ENCODE data around the gene RBM17. TPM values are rescaled to one million over a fixed set of nuclear protein-coding genes. Genes with fewer than 3 reads are reported as not detected.
"Not testable (repeated sequence)": the region's sequence is repeated elsewhere in the genome, so short reads cannot be mapped to it uniquely, and the experiment has no call there.

RBM17 gene
- total RNA-seq, 1 experiment from 2014 or later: 39.7 TPM

DNA sequence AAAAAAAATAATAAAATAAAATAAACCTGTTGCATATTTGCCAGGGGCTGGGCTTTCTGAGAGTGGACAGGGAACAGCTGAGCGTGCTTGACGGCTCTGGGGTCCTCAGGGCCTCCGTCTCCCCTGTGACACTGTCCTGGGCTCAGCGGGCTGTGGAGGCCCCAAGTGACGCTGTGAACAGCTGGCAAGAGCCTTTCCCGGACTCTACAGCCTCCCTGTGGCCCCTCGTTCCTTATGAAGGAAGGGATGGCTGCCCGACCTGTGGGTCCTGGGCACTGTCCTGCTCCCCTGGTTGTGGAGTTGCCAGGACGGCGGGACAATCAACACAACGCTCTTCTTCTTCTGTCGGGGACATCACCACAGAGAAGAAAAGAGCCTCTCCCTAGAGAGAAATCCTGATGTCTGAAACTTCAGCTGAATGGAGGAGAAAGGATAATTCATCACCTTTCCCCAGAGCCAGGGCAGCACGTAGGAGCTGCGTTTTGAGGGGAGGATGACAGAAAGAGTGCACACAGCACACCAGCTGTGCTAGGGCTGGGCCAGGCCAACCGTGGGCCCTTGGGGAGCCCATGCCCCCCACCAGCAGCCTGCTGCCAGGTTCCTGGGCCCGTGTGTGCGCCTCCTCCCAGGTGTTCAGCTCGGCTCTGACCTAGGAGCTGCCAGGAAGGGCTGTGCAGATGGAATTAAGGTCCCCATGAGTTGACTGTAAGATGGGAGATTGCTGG, 45.4 kb downstream of the RBM17 start:
- DNase-seq (ENCODE audit: low read depth): no peak

DNA sequence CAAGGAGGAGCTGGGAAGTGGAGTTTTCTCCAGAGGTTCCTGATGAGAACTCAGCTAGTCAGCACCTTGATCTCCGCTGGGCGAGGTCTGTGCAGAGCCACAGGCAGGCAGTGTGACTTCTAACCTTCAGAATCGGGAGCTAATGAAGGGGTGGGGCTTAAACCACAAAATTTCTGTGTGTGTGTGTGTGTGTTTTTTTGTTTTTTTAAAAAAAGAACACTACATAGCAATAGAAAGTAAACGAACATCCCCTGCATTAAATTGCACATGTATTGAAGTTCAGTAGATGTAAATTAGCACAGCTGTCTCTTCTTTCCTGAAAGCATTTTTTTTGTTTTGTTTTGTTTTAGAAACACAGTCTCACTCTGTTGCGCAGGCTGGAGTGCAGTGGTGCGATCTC, 46.2 kb downstream of the RBM17 start:
- no peak for DNase-seq (ENCODE audit: low read depth)

DNA sequence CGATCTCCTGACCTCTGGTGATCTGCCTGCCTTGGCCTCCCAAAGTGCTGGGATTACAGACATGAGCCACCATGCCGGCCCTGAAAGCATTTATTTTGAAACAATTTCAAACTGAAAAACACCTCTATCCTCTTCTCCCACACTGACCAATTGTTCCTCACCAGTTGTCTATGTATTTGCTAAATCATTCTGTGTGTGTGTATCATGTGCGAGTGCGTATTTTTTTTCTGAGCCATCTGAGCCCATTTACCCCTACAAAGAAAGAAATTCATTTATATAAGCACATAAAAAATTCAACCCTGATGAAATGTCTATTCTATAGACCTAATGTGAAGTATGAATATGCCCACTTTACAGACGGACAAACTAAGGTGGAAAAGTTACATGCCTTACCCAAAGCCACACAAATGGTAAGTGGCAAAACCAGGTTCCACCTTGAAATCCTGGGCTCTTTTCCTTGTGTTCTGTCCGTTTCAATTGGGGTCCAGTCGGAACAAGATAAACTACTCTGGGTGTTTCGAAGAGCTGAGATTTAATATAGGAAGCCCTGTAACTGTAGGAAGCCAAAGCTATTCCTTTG, 46.8 kb downstream of the RBM17 start:
- no peak for DNase-seq (ENCODE audit: low read depth)

DNA sequence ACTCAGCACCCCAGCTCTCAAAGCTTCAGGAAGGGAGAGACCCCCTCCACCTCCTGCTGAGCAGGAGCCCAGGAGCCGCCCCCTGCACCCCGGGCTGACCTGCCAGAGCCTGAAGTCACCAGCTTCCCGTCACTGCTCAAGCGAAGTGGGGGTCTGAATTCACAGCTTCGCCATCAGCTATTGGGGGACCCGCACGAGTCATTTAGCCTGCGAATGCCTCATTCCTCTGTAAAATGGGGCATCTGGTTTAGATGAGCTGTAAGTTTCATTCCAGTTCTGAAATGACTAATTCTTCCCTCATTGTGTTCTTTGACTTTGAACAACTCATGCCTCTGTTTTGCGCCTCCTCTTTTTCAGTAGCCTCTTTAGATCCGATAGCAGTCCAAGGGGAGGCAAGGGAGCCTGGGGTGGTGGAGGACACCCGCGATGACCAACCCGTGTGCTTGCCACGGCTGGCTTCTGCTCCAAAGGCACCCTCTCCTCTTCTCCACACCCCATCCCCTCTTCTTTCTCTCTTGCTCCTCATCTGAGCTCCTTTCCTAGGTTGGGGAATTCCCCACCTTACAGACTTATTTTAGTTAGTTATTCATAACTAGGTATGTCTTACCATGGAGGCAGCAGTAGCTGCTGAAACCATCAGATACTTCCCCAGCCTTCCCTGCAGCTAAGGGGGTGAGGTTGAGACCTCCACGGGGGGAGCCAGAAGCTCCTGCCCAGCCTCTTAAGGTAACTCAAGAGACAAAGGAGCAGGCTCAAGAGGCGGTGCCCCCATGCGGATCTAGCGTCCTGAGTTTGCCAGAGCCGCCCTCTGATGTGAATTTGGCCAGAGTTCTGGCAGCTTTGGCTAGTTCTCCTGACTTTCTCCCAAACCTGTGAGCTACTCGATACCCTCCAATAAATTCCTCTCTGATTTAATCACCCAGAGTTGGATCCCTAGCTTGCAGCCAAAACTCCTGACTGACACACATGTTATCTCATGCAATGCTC, 47.7 kb downstream of the RBM17 start:
- DNase-seq (ENCODE audit: low read depth): peak; percentile 63

DNA sequence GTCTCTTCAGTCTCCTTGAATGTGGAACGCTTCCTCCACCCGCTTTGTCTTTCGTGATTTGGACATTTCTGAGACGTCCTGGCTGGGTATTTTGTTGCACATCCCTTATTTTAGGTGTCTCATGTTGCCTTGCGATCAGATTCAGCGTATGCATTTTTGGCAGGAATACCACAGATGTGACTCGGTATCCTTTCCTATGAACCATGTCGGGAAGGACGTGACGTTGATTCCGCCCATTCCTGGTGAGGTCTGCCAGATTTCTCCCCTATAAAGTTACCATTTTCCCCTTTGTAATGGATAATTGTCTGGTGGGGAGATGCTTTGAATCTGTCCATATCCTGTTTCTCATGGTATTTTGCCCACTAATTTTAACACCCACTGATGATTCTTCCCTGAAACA, 49.6 kb downstream of the RBM17 start:
- no peak for DNase-seq (ENCODE audit: low read depth)

DNA sequence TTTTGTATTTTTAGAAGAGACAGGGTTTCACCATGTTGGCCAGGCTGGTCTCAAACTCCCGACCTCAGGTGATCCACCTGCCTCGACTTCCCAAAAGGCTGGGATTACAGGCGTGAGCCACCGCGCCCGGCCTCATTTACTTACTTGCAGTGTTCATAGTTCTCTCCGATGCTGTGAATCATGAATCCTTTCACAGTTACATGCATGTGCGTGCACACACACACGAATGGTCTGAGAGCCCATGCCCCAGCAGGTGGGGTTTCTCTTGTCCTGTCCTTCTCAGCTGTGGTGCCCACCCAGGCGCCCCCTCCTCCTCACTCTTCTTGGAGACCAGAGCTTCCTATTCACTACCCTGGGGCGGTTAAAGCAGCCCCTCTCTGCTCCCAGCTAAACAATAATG, 50.6 kb downstream of the RBM17 start:
- DNase-seq (ENCODE audit: low read depth): no peak

DNA sequence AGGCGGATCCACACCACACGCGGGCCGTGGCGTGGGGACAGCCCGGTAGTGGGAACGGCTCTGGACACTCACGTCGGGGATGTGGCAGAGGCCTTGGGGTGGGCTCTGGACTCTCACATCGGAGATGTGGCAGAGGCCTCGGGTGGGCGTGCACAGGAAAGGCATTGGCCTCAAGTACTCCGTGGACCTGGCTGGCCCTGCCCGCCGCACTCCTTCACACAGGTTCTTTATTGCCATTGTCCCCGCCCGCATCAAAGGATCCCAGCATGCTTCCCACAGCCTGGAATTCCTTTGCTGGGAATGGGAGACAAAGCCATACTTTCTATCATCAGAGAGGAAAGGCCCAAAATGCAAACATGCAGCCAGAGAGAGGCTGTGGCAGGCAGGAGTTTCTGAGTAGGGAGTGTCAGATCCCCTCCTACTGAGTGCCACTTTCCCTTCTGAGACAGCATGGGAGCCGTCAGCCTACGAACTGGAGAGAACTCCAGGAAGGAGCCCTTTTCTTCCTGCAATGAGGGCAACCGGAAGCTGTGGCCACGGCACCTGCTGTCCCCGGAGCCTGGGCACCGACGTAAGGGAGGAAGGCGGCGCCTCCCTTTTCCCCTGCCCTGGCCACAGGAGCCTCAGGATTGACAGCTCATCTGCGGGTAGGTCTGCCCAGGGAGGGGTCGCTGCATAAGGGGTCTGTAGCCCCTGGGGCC, 51.5 kb downstream of the RBM17 start:
- no peak for DNase-seq (ENCODE audit: low read depth)

DNA sequence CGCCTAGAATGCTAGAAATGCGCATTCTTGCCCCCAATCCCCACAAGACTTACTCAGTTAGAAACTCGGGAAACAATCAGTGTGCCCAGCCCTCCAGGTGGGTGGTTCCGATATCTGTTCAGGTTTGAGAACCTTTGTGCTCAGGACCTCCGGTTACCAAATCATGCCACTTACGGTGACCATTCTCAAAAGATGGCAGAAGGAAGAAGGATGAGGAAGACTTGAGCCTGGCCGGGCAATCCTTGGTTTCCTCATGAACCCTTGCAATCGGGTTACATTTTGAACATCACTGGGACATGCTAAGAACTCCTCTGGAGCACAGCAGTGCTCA, 52.1 kb downstream of the RBM17 start:
- no peak for DNase-seq (ENCODE audit: low read depth)

DNA sequence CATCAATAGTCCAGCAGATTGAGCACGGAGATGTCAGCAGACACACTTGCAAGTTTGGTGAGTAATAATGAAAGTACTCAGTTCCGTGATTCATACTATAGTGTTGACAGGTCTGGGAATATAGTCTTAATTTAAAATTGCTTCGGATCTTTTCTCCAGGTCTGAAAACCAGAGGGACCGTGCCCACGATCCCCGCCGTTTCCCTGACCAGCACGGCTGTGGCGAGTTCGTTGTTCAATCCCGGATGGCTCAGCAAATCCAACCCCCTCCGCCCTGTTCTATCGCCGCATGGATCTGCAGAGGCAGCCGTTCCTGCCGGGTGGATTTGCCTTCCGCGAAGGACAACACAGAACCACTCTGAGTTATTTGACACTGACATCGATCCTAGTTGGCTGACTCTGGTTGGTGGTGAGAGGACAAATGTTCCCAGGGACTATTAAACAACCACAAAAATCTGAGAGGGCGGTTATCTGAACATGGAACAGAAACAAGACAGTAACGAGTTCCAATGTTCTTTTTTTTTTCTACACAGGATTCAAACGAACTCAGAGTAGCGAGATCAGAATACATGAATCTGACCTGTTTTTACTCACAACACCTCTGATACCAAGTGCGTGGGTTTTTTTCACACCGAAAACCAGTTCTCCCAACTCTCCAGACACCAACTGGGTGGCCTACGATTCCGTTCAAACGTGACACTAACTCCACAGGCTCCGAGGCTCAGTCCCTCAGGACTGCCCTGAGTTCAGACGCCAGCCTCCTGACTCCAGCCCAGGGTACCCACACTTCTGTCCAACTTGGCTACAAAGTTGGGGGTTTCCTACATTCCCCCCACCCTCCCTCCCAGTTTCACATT, 52.7 kb downstream of the RBM17 start:
- peak; percentile 87 for DNase-seq (ENCODE audit: low read depth)

DNA sequence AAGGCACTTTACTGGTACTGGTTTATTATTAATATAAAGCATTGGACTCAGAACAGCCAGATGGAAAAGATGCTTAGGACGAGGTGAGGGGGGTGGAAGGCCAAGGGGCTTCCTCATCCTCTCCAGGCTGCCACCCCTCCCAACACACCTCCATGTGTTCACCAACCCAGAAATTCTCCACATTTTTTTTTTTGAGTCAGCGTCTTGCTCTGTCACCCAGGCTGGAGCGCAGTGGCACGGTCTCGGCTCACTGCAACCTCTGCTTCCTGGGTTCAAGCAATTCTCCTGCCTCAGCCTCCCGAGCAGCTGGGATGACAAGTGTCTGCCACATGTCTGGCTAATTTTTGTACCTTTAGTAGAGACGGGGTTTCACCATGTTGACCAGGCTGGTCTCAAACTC, 53.4 kb downstream of the RBM17 start:
- not testable (repeated sequence) for DNase-seq (ENCODE audit: low read depth)

DNA sequence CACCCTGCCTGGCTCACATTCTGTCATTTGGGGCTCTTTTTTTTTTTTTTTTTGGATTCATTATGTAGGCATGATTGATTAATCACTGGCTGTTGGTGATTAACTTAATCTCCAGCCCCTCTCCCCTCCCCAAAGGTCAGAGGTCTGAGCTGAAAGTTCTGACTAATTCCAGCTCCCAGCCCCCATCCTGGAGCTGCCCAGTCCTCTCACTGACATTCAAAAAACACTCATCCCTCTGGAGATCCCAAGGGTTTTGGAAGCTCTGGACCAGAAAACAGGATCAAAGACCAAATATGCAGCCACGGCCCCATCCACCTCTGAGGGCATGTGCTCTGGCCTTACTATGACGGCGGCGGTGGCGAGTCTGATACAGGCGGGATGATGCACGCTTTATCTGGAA, 53.8 kb downstream of the RBM17 start:
- no peak for DNase-seq (ENCODE audit: low read depth)

DNA sequence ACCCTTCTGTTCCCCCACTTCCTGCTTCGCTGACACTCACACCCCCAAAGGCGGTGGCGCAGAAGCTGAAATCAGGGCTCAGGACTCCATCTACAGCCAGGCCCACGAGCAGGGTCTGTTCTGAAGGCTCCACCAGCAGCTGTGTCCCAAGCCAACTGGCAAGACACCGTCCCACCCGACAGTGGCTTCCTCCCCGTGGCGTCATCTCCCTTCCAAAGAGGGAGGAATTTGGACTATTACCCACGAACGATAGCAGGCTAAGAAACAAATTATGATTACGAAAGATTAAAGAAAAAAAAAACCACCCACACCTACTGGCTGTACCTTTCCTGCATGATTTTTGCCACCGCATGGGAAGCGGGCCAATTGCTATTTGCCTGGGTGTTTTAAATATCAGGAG, 54.3 kb downstream of the RBM17 start:
- DNase-seq (ENCODE audit: low read depth): no peak

DNA sequence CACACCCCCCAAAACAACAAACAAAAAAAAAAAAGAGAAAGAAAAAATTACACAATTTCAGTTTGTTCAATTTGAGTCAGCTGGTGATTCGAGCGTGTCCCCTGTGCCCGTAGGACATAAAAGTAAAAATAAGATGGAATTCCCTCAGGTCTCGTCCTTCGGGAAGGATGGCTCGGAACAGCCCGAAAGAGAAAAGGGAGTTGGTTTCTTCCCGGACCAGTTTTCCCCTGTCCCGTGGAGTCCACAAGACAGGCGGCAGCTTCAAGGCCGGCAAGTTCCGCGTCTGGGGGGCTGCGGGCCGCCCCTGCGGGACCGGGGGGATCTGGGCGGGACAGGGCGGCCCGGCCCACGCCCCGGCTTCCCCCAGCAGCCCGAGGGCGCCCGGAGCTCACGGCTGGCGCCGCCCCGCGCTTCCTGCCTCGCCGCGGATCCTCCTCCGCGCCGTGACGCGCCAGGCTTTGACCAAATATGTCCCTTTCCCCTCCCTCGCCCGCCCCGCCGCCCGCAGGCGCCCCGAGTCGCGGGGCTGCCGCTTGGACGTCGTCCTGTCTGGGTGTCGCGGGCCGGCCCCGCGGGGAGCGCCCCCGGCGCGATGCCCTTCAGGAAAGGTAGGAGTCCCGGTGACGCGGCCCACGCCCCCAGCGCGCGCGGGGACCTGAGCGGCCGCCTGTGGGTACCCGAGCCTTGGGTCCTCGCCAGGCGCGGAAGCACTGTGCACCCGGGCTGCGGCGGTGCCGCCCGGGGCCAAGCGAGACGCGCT, 55.8 kb downstream of the RBM17 start:
- peak; percentile 74 for DNase-seq (ENCODE audit: low read depth)

DNA sequence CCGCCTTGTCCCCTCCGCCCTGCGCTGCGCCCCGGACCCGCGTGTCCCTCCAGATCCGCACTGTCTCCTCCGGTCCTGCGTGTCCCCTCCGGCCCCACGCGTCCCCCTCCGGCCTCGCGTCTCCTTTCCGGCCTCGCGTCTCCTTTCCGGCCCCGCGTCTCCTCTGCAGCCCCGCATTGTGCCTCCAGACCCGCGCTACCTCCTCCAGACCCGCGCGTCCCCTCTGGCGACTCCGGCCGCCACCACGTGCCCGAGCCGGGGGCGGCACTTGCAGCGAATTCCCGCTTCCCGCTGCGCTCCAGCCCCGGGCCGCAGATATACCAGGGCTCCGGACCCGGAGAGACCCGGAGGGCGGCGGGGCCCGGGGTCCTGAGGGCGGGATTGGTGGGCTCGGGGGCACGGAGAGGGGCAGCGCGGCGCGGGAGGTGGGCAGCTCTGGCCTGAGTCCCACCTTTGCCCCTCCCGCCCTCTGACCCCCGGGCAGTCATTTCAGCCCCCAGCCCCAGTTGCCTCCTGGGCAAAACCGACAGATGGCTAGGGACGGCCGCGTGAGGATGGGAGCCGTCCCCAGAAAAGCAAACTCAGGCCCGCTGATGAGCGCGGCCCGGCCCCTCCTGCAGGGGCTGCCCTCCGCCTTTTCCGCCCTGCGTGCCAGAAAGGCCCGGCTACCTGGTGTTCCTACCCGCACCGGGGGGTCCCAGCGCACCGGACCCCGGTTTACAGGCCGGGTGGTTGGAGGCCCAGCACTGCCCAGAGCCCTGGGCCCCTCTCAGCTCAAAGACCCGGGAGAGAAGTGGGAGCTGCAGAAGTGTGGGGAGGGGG, 56.5 kb downstream of the RBM17 start:
- no peak for DNase-seq (ENCODE audit: low read depth)

DNA sequence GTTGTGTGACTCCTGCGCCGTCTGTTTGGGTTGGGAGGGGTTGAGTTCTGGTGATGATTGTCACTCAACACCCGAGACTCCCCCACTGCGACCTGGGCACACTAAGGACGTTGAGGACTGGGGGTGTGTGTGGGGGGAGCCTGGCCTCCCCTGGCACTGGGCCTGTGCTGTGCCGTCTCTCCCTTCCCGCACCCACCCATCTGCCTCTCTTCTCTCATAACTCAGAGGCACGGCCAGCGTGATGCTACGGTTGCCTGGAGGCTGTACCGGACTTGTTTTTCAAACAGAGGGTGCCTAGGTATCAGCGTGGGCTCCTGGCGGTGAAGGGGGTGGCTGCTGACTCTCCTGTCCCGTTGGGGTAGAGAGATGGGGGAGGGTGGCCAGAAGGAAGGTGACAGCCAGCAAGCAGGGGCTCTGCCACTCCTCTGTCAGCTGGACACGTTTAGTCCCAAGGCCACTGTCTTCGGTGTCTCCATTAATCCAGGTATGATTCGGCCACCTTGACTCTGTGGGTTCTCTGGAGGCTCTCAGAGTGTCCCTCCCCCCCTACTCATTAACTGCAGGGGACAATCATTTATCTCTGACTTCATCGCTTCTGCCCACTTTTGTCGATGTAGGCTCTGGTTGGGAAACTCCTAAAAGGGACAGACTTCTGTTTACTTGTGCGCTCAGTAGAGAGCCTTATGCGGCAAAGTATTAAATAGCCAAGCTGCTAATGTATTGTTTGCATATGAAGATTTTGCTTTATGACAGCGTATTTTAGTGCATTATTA, 57.4 kb downstream of the RBM17 start:
- no peak for DNase-seq (ENCODE audit: low read depth)

DNA sequence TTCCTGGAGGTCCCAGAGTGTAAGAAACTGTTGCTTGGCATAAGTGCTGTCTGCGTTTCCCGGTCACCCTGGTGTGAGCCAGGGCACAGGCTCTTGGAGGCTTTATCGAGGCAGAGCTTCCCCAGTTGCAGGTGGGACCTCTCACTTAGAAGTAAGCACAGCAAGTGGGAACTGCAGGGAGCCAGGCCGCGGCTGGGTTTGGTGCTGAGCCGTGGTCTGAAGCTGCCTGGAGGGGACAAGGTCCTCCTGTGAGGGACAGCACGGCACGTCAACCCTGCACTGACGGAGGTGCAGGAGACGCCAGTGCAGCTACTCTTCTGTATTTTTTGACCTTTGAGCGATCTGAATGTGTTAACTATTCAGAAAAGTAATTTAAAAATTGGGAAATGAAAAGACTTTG, 58.1 kb downstream of the RBM17 start:
- DNase-seq (ENCODE audit: low read depth): no peak

DNA sequence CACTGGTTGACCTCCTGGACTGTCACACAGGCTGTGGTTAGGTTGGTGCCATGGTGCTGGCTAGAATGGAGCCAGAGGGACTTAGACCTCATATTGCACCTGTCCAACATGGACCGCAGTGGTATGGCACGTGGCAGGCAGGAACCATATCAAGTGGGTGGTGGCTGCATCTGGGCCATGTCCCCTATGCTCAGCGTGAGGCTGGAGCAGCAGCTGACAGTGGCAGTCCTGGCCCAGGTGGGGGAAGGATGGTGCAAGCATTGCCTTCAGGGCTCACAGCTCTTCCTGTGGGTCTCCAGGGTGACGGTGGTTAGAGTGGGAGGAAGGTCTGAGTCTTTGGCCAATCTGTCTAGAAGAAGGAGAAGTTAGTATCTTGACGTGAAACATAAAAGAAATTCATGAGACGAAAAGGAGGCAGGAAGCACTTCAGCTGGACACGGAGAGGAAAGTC, 59.4 kb downstream of the RBM17 start:
- DNase-seq (ENCODE audit: low read depth): no peak

DNA sequence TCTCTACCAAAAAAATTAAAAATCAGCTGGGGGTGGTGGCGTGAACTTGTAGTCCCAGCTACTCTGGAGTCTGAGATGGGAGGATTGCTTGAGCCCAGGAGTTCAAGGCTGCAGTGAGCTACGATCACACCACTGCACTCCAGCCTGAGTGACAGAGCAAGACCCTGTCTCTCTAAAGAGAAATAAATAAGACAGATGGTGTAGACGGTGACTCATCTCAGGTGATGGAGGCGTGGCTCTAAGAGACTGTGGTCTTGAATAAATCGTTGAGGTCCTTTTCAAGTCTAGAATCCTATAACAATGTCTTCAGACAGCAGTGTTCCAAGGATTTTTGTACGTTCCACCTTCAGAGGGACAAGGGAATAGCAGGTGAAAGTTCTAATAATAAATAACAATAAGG, 60.1 kb downstream of the RBM17 start:
- no peak for DNase-seq (ENCODE audit: low read depth)

All from LHCN-M2 (cell line).